GM23338 (cell line): ENCODE data around the gene GPR87. TPM values are rescaled to one million over a fixed set of nuclear protein-coding genes. Genes with fewer than 3 reads are reported as not detected.

ENCODE experiments used
- ATAC-seq: fragments of 200-7000 bp; cut with Tn5 transposase; 3 replicates; pipeline ENCODE4 v1.9.1; 2020
- DNase-seq: peaks from one replicate; pipeline ENCODE4 v3.0.0-alpha.2; 2015; ENCODE audit warnings: low spot score
- H2AFZ ChIP-seq: fragments of 200-600 bp; sonication (generic); 2 replicates; pipeline ENCODE4 v1.8.0; 2016; ENCODE audit warnings: antibody characterized with exemption, mild to moderate bottlenecking, moderate library complexity
- H3F3A ChIP-seq: fragments of 200-600 bp; sonication (generic); replicated peaks from 2 replicates; pipeline ENCODE4 v1.8.0; 2017; ENCODE audit warnings: antibody characterized with exemption, mixed run types, low read depth
- H3K27ac ChIP-seq: fragments of 200-600 bp; sonication (generic); 2 replicates; pipeline ENCODE4 v1.6.1; 2016; ENCODE audit warnings: low read depth
- H3K27me3 ChIP-seq: fragments of 200-600 bp; sonication (generic); 2 replicates; pipeline ENCODE4 v1.8.0; 2016; ENCODE audit warnings: mild to moderate bottlenecking, mixed run types, moderate library complexity; ENCODE audit not compliant: insufficient read depth
- H3K36me3 ChIP-seq: fragments of 200-600 bp; sonication (generic); 2 replicates; pipeline ENCODE4 v1.8.0; 2016; ENCODE audit warnings: mild to moderate bottlenecking; ENCODE audit not compliant: insufficient read depth
- H3K4me1 ChIP-seq: fragments of 200-600 bp; sonication (generic); 2 replicates; pipeline ENCODE4 v1.8.0; 2016; ENCODE audit warnings: mild to moderate bottlenecking, moderate library complexity; ENCODE audit not compliant: insufficient read depth
- H3K4me2 ChIP-seq: fragments of 200-600 bp; sonication (generic); 2 replicates; pipeline ENCODE4 v1.7.1; 2017; ENCODE audit warnings: mixed run types
- H3K4me3 ChIP-seq: fragments of 200-600 bp; sonication (generic); 2 replicates; pipeline ENCODE4 v1.6.1; 2016; ENCODE audit warnings: mixed run types
- H3K79me2 ChIP-seq: fragments of 200-600 bp; sonication (generic); replicated peaks from 2 replicates; pipeline ENCODE4 v1.8.0; 2017; ENCODE audit warnings: mild to moderate bottlenecking; ENCODE audit not compliant: insufficient read depth
- H3K9me2 ChIP-seq: fragments of 200-600 bp; sonication (generic); 2 replicates; pipeline ENCODE4 v1.8.0; 2017; ENCODE audit not compliant: insufficient read depth
- H4K20me1 ChIP-seq: fragments of 200-600 bp; sonication (generic); replicated peaks from 2 replicates; pipeline ENCODE4 v1.8.0; 2017; ENCODE audit warnings: mild to moderate bottlenecking; ENCODE audit not compliant: insufficient read depth
- H3K27ac Mint-ChIP-seq: 2 replicates; pipeline ENCODE4 v1.8.0; 2020; ENCODE audit warnings: inconsistent platforms, mild to moderate bottlenecking, moderate library complexity, mixed read lengths
- H3K27me3 Mint-ChIP-seq: 3 replicates; pipeline ENCODE4 v1.8.0; 2022; ENCODE audit warnings: low read depth, mild to moderate bottlenecking, moderate library complexity, mixed read lengths, inconsistent platforms; ENCODE audit not compliant: insufficient read depth, poor library complexity
- H3K36me3 Mint-ChIP-seq: 3 replicates; pipeline ENCODE4 v1.8.0; 2021; ENCODE audit warnings: low read depth, mild to moderate bottlenecking, inconsistent platforms, moderate library complexity, mixed read lengths
- H3K4me1 Mint-ChIP-seq: 3 replicates; pipeline ENCODE4 v1.8.0; 2020; ENCODE audit warnings: mild to moderate bottlenecking, inconsistent platforms, mixed read lengths
- H3K4me3 Mint-ChIP-seq: 3 replicates; pipeline ENCODE4 v1.8.0; 2021; ENCODE audit warnings: moderate library complexity, mild to moderate bottlenecking, inconsistent platforms, mixed read lengths
- H3K9me3 Mint-ChIP-seq: 3 replicates; pipeline ENCODE4 v1.8.0; 2020; ENCODE audit warnings: moderate library complexity, mild to moderate bottlenecking, inconsistent platforms, mixed read lengths
- CREB1 ChIP-seq: fragments of 250-450 bp; sonication (Bioruptor Pico); IDR thresholded peaks from 2 replicates; pipeline ENCODE4 v1.5.0; 2020; ENCODE audit warnings: low read depth, mild to moderate bottlenecking, moderate library complexity
- CTCF ChIP-seq, 2 experiments: fragments of 200-600 bp in 1 of 2; sonication (generic) in 1 of 2; conservative IDR thresholded peaks; 2 replicates each; pipeline versions ENCODE4 v1.5.1 to v1.6.1; 2016 to 2017; ENCODE audit warnings: antibody characterized with exemption in 2 of 2, low read depth in 2 of 2, mild to moderate bottlenecking in 2 of 2, moderate library complexity in 1 of 2
- ETS1 ChIP-seq: IDR thresholded peaks from 2 replicates; pipeline ENCODE4 v1.6.1; 2016; ENCODE audit warnings: antibody characterized with exemption
- EZH2 ChIP-seq: fragments of 200-600 bp; sonication (generic); IDR thresholded peaks from one replicate; pipeline ENCODE4 v1.8.0; 2017; ENCODE audit warnings: antibody characterized with exemption, mild to moderate bottlenecking, low read depth; ENCODE audit not compliant: unreplicated experiment
- EZH2phosphoT487 ChIP-seq: fragments of 200-600 bp; sonication (generic); IDR thresholded peaks from one replicate; pipeline ENCODE4 v1.8.1; 2018; ENCODE audit warnings: antibody characterized with exemption; ENCODE audit not compliant: unreplicated experiment
- JUNB ChIP-seq: IDR thresholded peaks from one replicate; pipeline ENCODE4 v1.6.1; 2016; ENCODE audit warnings: antibody characterized with exemption; ENCODE audit not compliant: unreplicated experiment
- NANOG ChIP-seq: IDR thresholded peaks from 2 replicates; pipeline ENCODE4 v1.6.1; 2016; ENCODE audit warnings: antibody characterized with exemption, borderline replicate concordance
- POLR2AphosphoS5 ChIP-seq: IDR thresholded peaks from 2 replicates; pipeline ENCODE4 v1.6.1; 2016; ENCODE audit warnings: antibody characterized with exemption, low read depth
- REST ChIP-seq: IDR thresholded peaks from one replicate; pipeline ENCODE4 v1.6.1; 2018; ENCODE audit warnings: antibody characterized with exemption; ENCODE audit not compliant: unreplicated experiment
- STAT1 ChIP-seq: IDR thresholded peaks from one replicate; pipeline ENCODE4 v1.6.1; 2016; ENCODE audit warnings: antibody characterized with exemption; ENCODE audit not compliant: unreplicated experiment
- ZNF114 ChIP-seq: fragments of 250-450 bp; sonication (Bioruptor Pico); IDR thresholded peaks from 2 replicates; pipeline ENCODE4 v1.5.0; 2020; ENCODE audit warnings: mild to moderate bottlenecking, moderate library complexity
- ZNF331 ChIP-seq: fragments of 250-450 bp; sonication (Bioruptor Pico); IDR thresholded peaks from 2 replicates; pipeline ENCODE4 v1.5.0; 2020; ENCODE audit warnings: low read depth, mild to moderate bottlenecking, moderate library complexity
- ZNF462 ChIP-seq: fragments of 250-450 bp; sonication (Bioruptor Pico); IDR thresholded peaks from 2 replicates; pipeline ENCODE4 v1.5.0; 2020; ENCODE audit warnings: mild to moderate bottlenecking, moderate library complexity
- polyA plus RNA-seq: library from polyadenylated mRNA; unstranded; fragments of >200 nt; fragmentation: Nextera tagmentation; extraction: Ambion mirVana; gene quantifications from 2 replicates; pipeline ENCODE4 v1.2.1, GENCODE V29; 2016
- total RNA-seq: library from RNA; depleted of rRNA; stranded (reverse); fragments of >200 nt; shearing (Covaris generic); gene quantifications from 2 replicates; pipeline ENCODE4 v1.2.3, GENCODE V29; 2014

GPR87 gene
- total and polyA plus RNA-seq, 2 experiments from 2014 or later, result 0.21 TPM; not detected in 1

DNA sequence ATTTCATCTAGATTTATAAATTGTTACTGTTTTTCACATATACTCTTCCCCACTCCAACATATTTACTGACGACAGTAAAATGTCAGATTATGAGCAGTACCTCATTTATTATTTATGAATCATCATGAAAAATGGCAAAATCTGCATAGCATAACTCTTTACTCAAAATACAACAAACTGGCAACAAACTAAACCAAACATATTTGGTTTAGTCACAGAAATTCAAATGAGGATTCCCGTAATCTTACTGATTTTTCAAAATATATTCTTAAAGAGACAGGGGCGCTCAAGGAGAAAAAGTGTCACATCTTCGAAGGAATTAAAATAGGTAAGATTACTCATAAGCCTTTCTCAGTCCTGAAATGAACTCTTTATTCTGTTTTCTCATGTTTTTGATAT is 3.0 kb upstream of the GPR87 start:
- peaks cover 32% of the 10 kb centered on the region for H3K4me1 ChIP-seq
- Mint-ChIP-seq H3K27me3 (no peaks in the 10 kb centered on the region), H3K4me3 (no peak overlapping the region), H3K27ac (no peak overlapping the region), H3K4me1 (peaks cover 33% of the 10 kb centered on the region), H3K36me3 (peaks cover 4% of the 10 kb centered on the region; the same call in 1 of the 3 replicates), H3K9me3 (no peaks in the 10 kb centered on the region)
- H3K27me3 ChIP-seq, result no peaks in the 10 kb centered on the region
- H3K4me2 ChIP-seq, result no peak overlapping the region
- TF ChIP-seq ZNF462 (CRISPR knock-in tag) (no peak), EZH2phosphoT487 (no peak), EZH2 (no peak), JUNB (no peak), CREB1 (CRISPR knock-in tag) (no peak), POLR2AphosphoS5 (no peak), STAT1 (no peak), CTCF (conservative IDR thresholded peaks at IDR 0.05; ENCODE audit: low read depth in 2 of 2) (no peak), ZNF331 (no peak), REST (no peak), ZNF114 (no peak), ETS1 (no peak), NANOG (no peak)
- no peak overlapping the region for H3K27ac ChIP-seq
- ATAC-seq (no peak), DNase-seq (no peak)
- no peaks in the 10 kb centered on the region for H3K36me3 ChIP-seq
- H2AFZ ChIP-seq, result no peak overlapping the region
- H3F3A ChIP-seq, result no peaks in the 10 kb centered on the region
- H3K79me2 ChIP-seq, result no peaks in the 10 kb centered on the region
- H3K9me2 ChIP-seq, result peaks cover 3% of the 10 kb centered on the region; the same call in 1 of the 2 replicates
- no peaks in the 10 kb centered on the region for H4K20me1 ChIP-seq
- no peak overlapping the region for H3K4me3 ChIP-seq
